GM23338 (cell line): ENCODE results near the gene FOXP4. TPM values are rescaled to one million over a fixed set of nuclear protein-coding genes. Genes with fewer than 3 reads are reported as not detected.

Experiments used
- ATAC-seq: fragments of 200-7000 bp; cut with Tn5 transposase; 3 replicates; pipeline ENCODE4 v1.9.1; 2020
- DNase-seq: peaks from one replicate; pipeline ENCODE4 v3.0.0-alpha.2; 2015; ENCODE audit warnings: low spot score
- H2AFZ ChIP-seq: fragments of 200-600 bp; sonication (generic); 2 replicates; pipeline ENCODE4 v1.8.0; 2016; ENCODE audit warnings: antibody characterized with exemption, mild to moderate bottlenecking, moderate library complexity
- H3F3A ChIP-seq: fragments of 200-600 bp; sonication (generic); replicated peaks from 2 replicates; pipeline ENCODE4 v1.8.0; 2017; ENCODE audit warnings: antibody characterized with exemption, mixed run types, low read depth
- H3K27ac ChIP-seq: fragments of 200-600 bp; sonication (generic); 2 replicates; pipeline ENCODE4 v1.6.1; 2016; ENCODE audit warnings: low read depth
- H3K27me3 ChIP-seq: fragments of 200-600 bp; sonication (generic); 2 replicates; pipeline ENCODE4 v1.8.0; 2016; ENCODE audit warnings: mild to moderate bottlenecking, mixed run types, moderate library complexity; ENCODE audit not compliant: insufficient read depth
- H3K36me3 ChIP-seq: fragments of 200-600 bp; sonication (generic); 2 replicates; pipeline ENCODE4 v1.8.0; 2016; ENCODE audit warnings: mild to moderate bottlenecking; ENCODE audit not compliant: insufficient read depth
- H3K4me1 ChIP-seq: fragments of 200-600 bp; sonication (generic); 2 replicates; pipeline ENCODE4 v1.8.0; 2016; ENCODE audit warnings: mild to moderate bottlenecking, moderate library complexity; ENCODE audit not compliant: insufficient read depth
- H3K4me2 ChIP-seq: fragments of 200-600 bp; sonication (generic); 2 replicates; pipeline ENCODE4 v1.7.1; 2017; ENCODE audit warnings: mixed run types
- H3K4me3 ChIP-seq: fragments of 200-600 bp; sonication (generic); 2 replicates; pipeline ENCODE4 v1.6.1; 2016; ENCODE audit warnings: mixed run types
- H3K79me2 ChIP-seq: fragments of 200-600 bp; sonication (generic); replicated peaks from 2 replicates; pipeline ENCODE4 v1.8.0; 2017; ENCODE audit warnings: mild to moderate bottlenecking; ENCODE audit not compliant: insufficient read depth
- H3K9me2 ChIP-seq: fragments of 200-600 bp; sonication (generic); 2 replicates; pipeline ENCODE4 v1.8.0; 2017; ENCODE audit not compliant: insufficient read depth
- H4K20me1 ChIP-seq: fragments of 200-600 bp; sonication (generic); replicated peaks from 2 replicates; pipeline ENCODE4 v1.8.0; 2017; ENCODE audit warnings: mild to moderate bottlenecking; ENCODE audit not compliant: insufficient read depth
- H3K27ac Mint-ChIP-seq: 2 replicates; pipeline ENCODE4 v1.8.0; 2020; ENCODE audit warnings: inconsistent platforms, mild to moderate bottlenecking, moderate library complexity, mixed read lengths
- H3K27me3 Mint-ChIP-seq: 3 replicates; pipeline ENCODE4 v1.8.0; 2022; ENCODE audit warnings: low read depth, mild to moderate bottlenecking, moderate library complexity, mixed read lengths, inconsistent platforms; ENCODE audit not compliant: insufficient read depth, poor library complexity
- H3K36me3 Mint-ChIP-seq: 3 replicates; pipeline ENCODE4 v1.8.0; 2021; ENCODE audit warnings: low read depth, mild to moderate bottlenecking, inconsistent platforms, moderate library complexity, mixed read lengths
- H3K4me1 Mint-ChIP-seq: 3 replicates; pipeline ENCODE4 v1.8.0; 2020; ENCODE audit warnings: mild to moderate bottlenecking, inconsistent platforms, mixed read lengths
- H3K4me3 Mint-ChIP-seq: 3 replicates; pipeline ENCODE4 v1.8.0; 2021; ENCODE audit warnings: moderate library complexity, mild to moderate bottlenecking, inconsistent platforms, mixed read lengths
- H3K9me3 Mint-ChIP-seq: 3 replicates; pipeline ENCODE4 v1.8.0; 2020; ENCODE audit warnings: moderate library complexity, mild to moderate bottlenecking, inconsistent platforms, mixed read lengths
- EZH2 ChIP-seq: fragments of 200-600 bp; sonication (generic); IDR thresholded peaks from one replicate; pipeline ENCODE4 v1.8.0; 2017; ENCODE audit warnings: antibody characterized with exemption, mild to moderate bottlenecking, low read depth; ENCODE audit not compliant: unreplicated experiment
- NANOG ChIP-seq: IDR thresholded peaks from 2 replicates; pipeline ENCODE4 v1.6.1; 2016; ENCODE audit warnings: antibody characterized with exemption, borderline replicate concordance
- POLR2AphosphoS5 ChIP-seq: IDR thresholded peaks from 2 replicates; pipeline ENCODE4 v1.6.1; 2016; ENCODE audit warnings: antibody characterized with exemption, low read depth
- STAT1 ChIP-seq: IDR thresholded peaks from one replicate; pipeline ENCODE4 v1.6.1; 2016; ENCODE audit warnings: antibody characterized with exemption; ENCODE audit not compliant: unreplicated experiment
- ZNF331 ChIP-seq: fragments of 250-450 bp; sonication (Bioruptor Pico); IDR thresholded peaks from 2 replicates; pipeline ENCODE4 v1.5.0; 2020; ENCODE audit warnings: low read depth, mild to moderate bottlenecking, moderate library complexity
- polyA plus RNA-seq: library from polyadenylated mRNA; unstranded; fragments of >200 nt; fragmentation: Nextera tagmentation; extraction: Ambion mirVana; gene quantifications from 2 replicates; pipeline ENCODE4 v1.2.1, GENCODE V29; 2016
- total RNA-seq: library from RNA; depleted of rRNA; stranded (reverse); fragments of >200 nt; shearing (Covaris generic); gene quantifications from 2 replicates; pipeline ENCODE4 v1.2.3, GENCODE V29; 2014
- TF ChIP-seq, protein P1 (sequence below): fragments of 250-450 bp; sonication (Bioruptor Pico); IDR thresholded peaks from 2 replicates; pipeline ENCODE4 v1.5.0; 2020; ENCODE audit warnings: mild to moderate bottlenecking, moderate library complexity
- TF ChIP-seq, protein P2 (sequence below): IDR thresholded peaks from one replicate; pipeline ENCODE4 v1.6.1; 2018; ENCODE audit warnings: antibody characterized with exemption; ENCODE audit not compliant: unreplicated experiment
- TF ChIP-seq, protein P3 (sequence below), 2 experiments: fragments of 200-600 bp in 1 of 2; sonication (generic) in 1 of 2; conservative IDR thresholded peaks; 2 replicates each; pipeline versions ENCODE4 v1.5.1 to v1.6.1; 2016 to 2017; ENCODE audit warnings: antibody characterized with exemption in 2 of 2, low read depth in 2 of 2, mild to moderate bottlenecking in 2 of 2, moderate library complexity in 1 of 2

Gene FOXP4
- total and polyA plus RNA-seq, 2 experiments from 2014 or later, result 5.1 to 13.5 TPM

DNA sequence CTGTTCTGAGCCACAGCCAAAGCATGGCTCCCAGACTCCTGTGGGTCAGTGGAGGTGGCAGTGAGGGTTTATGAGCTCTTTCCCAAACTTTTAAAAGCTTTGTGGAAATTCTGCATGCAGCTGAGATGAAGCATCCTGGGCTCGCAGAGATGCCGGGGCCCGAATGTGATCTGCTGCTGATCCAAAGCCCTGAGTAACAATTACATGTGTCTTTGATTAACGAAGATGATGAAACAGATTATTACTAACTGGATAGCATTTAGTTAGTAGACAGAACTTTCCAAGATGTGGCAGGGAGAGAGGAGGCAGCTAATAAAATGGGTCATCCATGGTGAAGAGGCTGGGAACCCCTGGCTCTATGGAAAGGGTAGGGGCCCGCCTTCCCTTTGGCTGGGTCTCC, 48.1 kb downstream of the FOXP4 start (continued):
- TF ChIP-seq, protein P1, sequence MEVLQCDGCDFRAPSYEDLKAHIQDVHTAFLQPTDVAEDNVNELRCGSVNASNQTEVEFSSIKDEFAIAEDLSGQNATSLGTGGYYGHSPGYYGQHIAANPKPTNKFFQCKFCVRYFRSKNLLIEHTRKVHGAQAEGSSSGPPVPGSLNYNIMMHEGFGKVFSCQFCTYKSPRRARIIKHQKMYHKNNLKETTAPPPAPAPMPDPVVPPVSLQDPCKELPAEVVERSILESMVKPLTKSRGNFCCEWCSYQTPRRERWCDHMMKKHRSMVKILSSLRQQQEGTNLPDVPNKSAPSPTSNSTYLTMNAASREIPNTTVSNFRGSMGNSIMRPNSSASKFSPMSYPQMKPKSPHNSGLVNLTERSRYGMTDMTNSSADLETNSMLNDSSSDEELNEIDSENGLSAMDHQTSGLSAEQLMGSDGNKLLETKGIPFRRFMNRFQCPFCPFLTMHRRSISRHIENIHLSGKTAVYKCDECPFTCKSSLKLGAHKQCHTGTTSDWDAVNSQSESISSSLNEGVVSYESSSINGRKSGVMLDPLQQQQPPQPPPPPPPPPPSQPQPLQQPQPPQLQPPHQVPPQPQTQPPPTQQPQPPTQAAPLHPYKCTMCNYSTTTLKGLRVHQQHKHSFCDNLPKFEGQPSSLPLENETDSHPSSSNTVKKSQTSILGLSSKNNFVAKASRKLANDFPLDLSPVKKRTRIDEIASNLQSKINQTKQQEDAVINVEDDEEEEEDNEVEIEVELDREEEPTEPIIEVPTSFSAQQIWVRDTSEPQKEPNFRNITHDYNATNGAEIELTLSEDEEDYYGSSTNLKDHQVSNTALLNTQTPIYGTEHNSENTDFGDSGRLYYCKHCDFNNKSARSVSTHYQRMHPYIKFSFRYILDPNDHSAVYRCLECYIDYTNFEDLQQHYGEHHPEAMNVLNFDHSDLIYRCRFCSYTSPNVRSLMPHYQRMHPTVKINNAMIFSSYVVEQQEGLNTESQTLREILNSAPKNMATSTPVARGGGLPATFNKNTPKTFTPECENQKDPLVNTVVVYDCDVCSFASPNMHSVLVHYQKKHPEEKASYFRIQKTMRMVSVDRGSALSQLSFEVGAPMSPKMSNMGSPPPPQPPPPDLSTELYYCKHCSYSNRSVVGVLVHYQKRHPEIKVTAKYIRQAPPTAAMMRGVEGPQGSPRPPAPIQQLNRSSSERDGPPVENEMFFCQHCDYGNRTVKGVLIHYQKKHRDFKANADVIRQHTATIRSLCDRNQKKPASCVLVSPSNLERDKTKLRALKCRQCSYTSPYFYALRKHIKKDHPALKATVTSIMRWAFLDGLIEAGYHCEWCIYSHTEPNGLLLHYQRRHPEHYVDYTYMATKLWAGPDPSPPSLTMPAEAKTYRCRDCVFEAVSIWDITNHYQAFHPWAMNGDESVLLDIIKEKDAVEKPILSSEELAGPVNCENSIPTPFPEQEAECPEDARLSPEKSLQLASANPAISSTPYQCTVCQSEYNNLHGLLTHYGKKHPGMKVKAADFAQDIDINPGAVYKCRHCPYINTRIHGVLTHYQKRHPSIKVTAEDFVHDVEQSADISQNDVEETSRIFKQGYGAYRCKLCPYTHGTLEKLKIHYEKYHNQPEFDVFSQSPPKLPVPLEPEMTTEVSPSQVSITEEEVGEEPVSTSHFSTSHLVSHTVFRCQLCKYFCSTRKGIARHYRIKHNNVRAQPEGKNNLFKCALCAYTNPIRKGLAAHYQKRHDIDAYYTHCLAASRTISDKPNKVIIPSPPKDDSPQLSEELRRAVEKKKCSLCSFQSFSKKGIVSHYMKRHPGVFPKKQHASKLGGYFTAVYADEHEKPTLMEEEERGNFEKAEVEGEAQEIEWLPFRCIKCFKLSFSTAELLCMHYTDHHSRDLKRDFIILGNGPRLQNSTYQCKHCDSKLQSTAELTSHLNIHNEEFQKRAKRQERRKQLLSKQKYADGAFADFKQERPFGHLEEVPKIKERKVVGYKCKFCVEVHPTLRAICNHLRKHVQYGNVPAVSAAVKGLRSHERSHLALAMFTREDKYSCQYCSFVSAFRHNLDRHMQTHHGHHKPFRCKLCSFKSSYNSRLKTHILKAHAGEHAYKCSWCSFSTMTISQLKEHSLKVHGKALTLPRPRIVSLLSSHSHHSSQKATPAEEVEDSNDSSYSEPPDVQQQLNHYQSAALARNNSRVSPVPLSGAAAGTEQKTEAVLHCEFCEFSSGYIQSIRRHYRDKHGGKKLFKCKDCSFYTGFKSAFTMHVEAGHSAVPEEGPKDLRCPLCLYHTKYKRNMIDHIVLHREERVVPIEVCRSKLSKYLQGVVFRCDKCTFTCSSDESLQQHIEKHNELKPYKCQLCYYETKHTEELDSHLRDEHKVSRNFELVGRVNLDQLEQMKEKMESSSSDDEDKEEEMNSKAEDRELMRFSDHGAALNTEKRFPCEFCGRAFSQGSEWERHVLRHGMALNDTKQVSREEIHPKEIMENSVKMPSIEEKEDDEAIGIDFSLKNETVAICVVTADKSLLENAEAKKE (CRISPR knock-in tag), result no peak
- no peak for TF ChIP-seq STAT1

DNA sequence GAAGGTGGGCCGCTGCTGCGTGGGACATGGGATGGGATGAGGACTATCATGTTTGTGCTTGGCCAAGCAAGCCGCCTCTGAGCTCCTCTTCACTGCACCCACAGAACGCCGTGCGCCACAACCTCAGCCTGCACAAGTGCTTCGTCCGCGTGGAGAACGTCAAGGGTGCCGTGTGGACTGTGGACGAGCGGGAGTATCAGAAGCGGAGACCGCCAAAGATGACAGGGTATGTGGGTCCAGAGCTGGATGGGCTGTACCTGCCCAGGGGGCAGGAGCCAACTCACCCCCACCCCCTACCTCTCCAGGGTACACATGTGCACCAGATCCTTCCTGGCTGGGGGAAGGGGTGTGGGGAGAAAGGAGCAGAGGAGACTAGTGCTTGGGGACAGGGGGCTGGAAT, 48.6 kb downstream of the FOXP4 start:
- H3F3A ChIP-seq, result no peaks in the 10 kb centered on the region
- TF ChIP-seq, protein P2, sequence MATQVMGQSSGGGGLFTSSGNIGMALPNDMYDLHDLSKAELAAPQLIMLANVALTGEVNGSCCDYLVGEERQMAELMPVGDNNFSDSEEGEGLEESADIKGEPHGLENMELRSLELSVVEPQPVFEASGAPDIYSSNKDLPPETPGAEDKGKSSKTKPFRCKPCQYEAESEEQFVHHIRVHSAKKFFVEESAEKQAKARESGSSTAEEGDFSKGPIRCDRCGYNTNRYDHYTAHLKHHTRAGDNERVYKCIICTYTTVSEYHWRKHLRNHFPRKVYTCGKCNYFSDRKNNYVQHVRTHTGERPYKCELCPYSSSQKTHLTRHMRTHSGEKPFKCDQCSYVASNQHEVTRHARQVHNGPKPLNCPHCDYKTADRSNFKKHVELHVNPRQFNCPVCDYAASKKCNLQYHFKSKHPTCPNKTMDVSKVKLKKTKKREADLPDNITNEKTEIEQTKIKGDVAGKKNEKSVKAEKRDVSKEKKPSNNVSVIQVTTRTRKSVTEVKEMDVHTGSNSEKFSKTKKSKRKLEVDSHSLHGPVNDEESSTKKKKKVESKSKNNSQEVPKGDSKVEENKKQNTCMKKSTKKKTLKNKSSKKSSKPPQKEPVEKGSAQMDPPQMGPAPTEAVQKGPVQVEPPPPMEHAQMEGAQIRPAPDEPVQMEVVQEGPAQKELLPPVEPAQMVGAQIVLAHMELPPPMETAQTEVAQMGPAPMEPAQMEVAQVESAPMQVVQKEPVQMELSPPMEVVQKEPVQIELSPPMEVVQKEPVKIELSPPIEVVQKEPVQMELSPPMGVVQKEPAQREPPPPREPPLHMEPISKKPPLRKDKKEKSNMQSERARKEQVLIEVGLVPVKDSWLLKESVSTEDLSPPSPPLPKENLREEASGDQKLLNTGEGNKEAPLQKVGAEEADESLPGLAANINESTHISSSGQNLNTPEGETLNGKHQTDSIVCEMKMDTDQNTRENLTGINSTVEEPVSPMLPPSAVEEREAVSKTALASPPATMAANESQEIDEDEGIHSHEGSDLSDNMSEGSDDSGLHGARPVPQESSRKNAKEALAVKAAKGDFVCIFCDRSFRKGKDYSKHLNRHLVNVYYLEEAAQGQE, result no peak
- TF ChIP-seq ZNF331 (CRISPR knock-in tag), result no peak
- TF ChIP-seq EZH2, result no peak
- TF ChIP-seq, protein P3, sequence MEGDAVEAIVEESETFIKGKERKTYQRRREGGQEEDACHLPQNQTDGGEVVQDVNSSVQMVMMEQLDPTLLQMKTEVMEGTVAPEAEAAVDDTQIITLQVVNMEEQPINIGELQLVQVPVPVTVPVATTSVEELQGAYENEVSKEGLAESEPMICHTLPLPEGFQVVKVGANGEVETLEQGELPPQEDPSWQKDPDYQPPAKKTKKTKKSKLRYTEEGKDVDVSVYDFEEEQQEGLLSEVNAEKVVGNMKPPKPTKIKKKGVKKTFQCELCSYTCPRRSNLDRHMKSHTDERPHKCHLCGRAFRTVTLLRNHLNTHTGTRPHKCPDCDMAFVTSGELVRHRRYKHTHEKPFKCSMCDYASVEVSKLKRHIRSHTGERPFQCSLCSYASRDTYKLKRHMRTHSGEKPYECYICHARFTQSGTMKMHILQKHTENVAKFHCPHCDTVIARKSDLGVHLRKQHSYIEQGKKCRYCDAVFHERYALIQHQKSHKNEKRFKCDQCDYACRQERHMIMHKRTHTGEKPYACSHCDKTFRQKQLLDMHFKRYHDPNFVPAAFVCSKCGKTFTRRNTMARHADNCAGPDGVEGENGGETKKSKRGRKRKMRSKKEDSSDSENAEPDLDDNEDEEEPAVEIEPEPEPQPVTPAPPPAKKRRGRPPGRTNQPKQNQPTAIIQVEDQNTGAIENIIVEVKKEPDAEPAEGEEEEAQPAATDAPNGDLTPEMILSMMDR (conservative IDR thresholded peaks at IDR 0.05; ENCODE audit: low read depth in 2 of 2), result no peak
- no peak for TF ChIP-seq POLR2AphosphoS5
- TF ChIP-seq NANOG, result no peak

More for the DNA sequence above, 48.6 kb downstream of the FOXP4 start:
- no peak overlapping the region for H3K4me3 Mint-ChIP-seq
- H3K9me2 ChIP-seq, result no peaks in the 10 kb centered on the region
- H3K27ac Mint-ChIP-seq, result no peak overlapping the region
- peaks cover 45% of the 10 kb centered on the region for H3K4me1 Mint-ChIP-seq
- H3K27me3 Mint-ChIP-seq, result peaks cover 3% of the 10 kb centered on the region
- no peak overlapping the region for H3K27ac ChIP-seq
- H3K4me2 ChIP-seq, result no peak overlapping the region
- H3K36me3 ChIP-seq, result no peaks in the 10 kb centered on the region
- peaks cover 14% of the 10 kb centered on the region for H3K36me3 Mint-ChIP-seq
- no peaks in the 10 kb centered on the region for H4K20me1 ChIP-seq
- ATAC-seq, result no peak
- peaks cover 4% of the 10 kb centered on the region; the same call in 1 of the 2 replicates for H3K27me3 ChIP-seq
- peaks cover 27% of the 10 kb centered on the region; the same call in 1 of the 2 replicates for H3K4me1 ChIP-seq
- H3K79me2 ChIP-seq, result no peaks in the 10 kb centered on the region
- H3K9me3 Mint-ChIP-seq, result no peaks in the 10 kb centered on the region; the same call in 2 of the 3 replicates
- no peak for DNase-seq
- H3K4me3 ChIP-seq, result no peak overlapping the region
- H2AFZ ChIP-seq, result no peak overlapping the region
